Mesodermal cell (in vitro differentiated cells): ENCODE results near the gene ZKSCAN5.

ENCODE experiments used
- H3K27ac ChIP-seq: 2 replicates; pipeline ENCODE4 v1.7.0; 2013; ENCODE audit warnings: mild to moderate bottlenecking, low read depth, low read length, moderate library complexity; ENCODE audit not compliant: severe bottlenecking
- H3K36me3 ChIP-seq: 2 replicates; pipeline ENCODE4 v1.7.1; 2013; ENCODE audit warnings: mild to moderate bottlenecking, low read length, moderate library complexity; ENCODE audit not compliant: control insufficient read depth, insufficient read depth
- H3K4me1 ChIP-seq: one replicate; pipeline ENCODE4 v1.7.1; 2013; ENCODE audit warnings: mild to moderate bottlenecking, low read length; ENCODE audit not compliant: insufficient read depth, control insufficient read depth, poor library complexity, severe bottlenecking
- H3K4me3 ChIP-seq: 2 replicates; pipeline ENCODE4 v1.7.0; 2013; ENCODE audit warnings: low read length, control low read depth, mild to moderate bottlenecking; ENCODE audit not compliant: insufficient read depth, poor library complexity, severe bottlenecking; ENCODE audit errors: extremely low read depth
- H3K9me3 ChIP-seq: 2 replicates; pipeline ENCODE4 v1.7.1; 2013; ENCODE audit warnings: mild to moderate bottlenecking, low read length, moderate library complexity; ENCODE audit not compliant: control insufficient read depth
- whole genome bisulfite sequencing, 2 experiments: methylation state at CpG; one replicate each; pipeline ENCODE4 v1.1.5; 2013; ENCODE audit warnings: missing lambda C conversion rate in 2 of 2; ENCODE audit not compliant: insufficient coverage in 2 of 2; 5-methylcytosine and 5-hydroxymethylcytosine counted together

Gene ZKSCAN5

DNA sequence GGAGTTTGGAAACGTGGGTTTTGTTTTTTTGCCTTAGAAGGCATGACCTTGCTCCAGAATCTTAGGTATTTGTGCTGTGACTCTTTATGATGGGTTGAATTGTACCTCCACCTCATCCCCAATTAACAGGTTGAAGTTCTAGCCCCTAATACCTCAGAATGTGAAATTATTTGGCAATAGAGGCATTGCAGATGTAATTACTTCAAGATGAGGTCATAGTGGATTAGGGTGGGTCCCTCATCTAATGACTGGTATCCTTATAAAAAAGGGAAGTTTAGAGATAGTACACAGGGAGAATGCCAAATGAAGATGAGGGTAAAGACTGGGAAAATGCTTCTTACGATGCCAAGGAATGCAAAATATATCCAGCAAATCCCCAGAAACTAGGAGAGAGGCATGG lies 50.5 kb downstream of the ZKSCAN5 start:
- Histone ChIP-seq H3K36me3 (peaks cover 40% of the 10 kb centered on the region), H3K27ac (no peak overlapping the region), H3K9me3 (no peaks in the 10 kb centered on the region), H3K4me3 (no peak overlapping the region), H3K4me1 (peaks cover 8% of the 10 kb centered on the region)
- 83 to 100% methylated on average over 1 of the region's 2 CpGs for whole genome bisulfite sequencing, 2 experiments

- peak overlapping the region; percentile 72 for H3K4me3 ChIP-seq
- H3K4me1 ChIP-seq: peaks cover 28% of the 10 kb centered on the region
- H3K36me3 ChIP-seq: peaks cover 62% of the 10 kb centered on the region
- no peak overlapping the region for H3K27ac ChIP-seq
- 94 to 96% methylated on average over 3 to 4 of the region's 4 CpGs for WGBS, 2 experiments
- no peaks in the 10 kb centered on the region for H3K9me3 ChIP-seq
Observed at GRCh38 chr7:99557196-99557607, 52.7 kb downstream of the ZKSCAN5 start.

DNA sequence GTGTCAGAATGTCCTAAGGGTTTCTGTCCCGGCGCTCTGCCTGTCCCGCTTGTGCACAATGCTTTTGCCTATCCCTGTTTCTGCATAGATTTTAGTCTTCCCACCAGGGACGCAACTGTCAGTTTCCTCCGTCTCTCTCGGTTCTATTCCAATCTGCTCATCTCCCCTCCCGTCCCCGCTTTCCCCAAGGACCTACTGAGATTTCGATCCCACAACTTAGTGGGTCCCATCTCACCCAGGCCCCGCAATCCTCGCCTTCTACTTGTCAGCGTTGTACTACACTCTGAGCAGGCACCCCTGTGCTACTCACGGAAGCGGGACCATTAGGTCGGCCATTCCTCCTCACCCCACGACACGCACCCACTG lies 53.5 kb downstream of the ZKSCAN5 start:
- peaks cover 31% of the 10 kb centered on the region for H3K4me1 ChIP-seq
- no peaks in the 10 kb centered on the region for H3K9me3 ChIP-seq
- H3K36me3 ChIP-seq: peaks cover 63% of the 10 kb centered on the region
- H3K4me3 ChIP-seq: peak overlapping the region; percentile 72
- H3K27ac ChIP-seq: peak overlapping the region; percentile 94
- 1 to 2% methylated on average over 17 of the region's 17 CpGs for WGBS, 2 experiments

DNA sequence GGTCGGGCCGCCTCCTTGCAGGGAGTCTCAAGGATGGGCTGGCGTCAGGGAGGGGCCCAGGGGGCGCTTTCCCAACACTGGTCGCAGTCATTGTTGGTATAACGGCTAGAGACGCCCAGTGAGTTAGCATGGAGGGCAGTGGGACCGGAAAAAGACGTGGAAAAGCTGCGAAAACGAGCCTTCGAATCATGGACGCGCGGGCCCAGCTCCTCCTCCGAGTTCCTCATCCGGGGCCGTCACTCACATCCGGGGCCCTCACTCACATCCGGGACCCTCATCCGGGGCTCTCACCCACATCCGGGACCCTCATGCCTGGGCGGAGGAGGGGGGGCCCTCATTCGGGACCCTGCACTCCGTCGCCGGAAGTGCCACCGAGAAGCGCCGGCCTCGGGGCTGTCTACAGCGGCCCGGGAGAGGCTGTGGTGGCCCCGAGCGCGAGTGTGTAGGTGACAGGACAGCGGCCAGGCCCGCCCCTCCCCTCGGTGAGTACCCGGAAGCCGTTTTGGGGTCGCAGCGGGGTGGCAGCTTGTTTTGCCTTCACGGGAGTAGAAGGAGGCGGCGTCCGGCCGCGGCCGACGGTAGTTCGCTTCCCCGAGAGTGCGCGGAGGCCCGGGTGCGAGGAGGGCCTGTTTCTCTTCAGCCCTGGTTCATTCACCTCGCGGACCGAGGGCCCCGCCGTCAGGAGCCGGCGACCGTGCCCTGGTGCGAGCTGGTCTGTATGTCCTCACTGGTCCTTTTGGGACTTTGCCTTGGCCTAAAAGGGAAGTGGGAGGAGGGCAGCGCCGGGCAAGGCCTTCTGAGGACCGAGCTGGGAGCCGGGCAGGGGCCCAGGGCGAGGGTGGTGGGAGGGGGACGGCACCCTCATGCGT lies 54.1 kb downstream of the ZKSCAN5 start, which contains the start of gene ZNF655:
Gene ZNF655, plus strand, starts transcription at position 337 of the 869 bp plus-strand sequence. CDS start 1,918 bp downstream, outside the sequence.
- Histone ChIP-seq H3K4me1 (peaks cover 36% of the 10 kb centered on the region), H3K9me3 (no peaks in the 10 kb centered on the region), H3K27ac (peak within 1 kb of the TSS; percentile 94), H3K36me3 (peaks cover 59% of the 10 kb centered on the region), H3K4me3 (peak within 1 kb of the TSS; percentile 72)
- 0 to 1% methylated on average over 58 to 71 of the region's 73 CpGs for WGBS, 2 experiments

DNA sequence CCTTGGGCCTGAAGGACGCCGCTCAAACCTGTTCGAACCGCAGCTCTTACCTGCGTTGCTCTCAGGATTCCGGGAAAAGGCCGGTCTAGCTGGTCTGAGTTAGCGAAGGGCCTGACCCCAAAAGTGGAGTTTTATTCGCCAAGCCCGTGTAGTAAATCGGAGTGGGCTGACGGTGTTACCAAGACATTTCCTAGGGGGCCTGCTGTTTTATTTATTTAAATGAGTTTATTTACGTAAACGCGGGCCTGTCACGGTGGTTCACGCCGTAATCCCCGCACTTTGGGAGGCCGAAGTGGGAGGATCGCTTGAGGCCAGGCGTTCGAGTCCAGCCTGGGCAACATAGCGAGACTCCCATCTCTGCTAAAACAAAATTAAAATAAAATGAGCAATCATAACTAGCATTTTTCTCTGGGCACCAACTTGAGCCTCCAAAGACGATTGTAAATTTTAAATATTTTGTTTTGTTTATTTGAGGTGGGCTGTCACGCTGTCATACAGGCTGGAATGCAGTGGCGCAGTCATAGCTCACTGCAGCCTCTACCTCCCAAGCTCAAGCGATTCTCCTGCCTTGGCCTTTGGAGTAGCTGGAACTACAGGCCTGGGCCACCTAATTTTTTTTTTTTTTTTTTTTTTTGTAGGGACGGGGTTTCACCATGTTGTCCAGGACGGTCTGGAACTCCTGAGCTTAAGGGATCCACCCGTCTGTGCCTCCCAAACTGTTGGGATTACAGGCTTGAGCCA lies 54.9 kb downstream of the ZKSCAN5 start:
- peaks cover 44% of the 10 kb centered on the region for H3K4me1 ChIP-seq
- peaks cover 60% of the 10 kb centered on the region for H3K36me3 ChIP-seq
- H3K27ac ChIP-seq: peak overlapping the region; percentile 94
- H3K9me3 ChIP-seq: no peaks in the 10 kb centered on the region
- WGBS, 2 experiments: 7 to 11% methylated on average over 17 to 21 of the region's 31 CpGs
- H3K4me3 ChIP-seq: peak overlapping the region; percentile 72

DNA sequence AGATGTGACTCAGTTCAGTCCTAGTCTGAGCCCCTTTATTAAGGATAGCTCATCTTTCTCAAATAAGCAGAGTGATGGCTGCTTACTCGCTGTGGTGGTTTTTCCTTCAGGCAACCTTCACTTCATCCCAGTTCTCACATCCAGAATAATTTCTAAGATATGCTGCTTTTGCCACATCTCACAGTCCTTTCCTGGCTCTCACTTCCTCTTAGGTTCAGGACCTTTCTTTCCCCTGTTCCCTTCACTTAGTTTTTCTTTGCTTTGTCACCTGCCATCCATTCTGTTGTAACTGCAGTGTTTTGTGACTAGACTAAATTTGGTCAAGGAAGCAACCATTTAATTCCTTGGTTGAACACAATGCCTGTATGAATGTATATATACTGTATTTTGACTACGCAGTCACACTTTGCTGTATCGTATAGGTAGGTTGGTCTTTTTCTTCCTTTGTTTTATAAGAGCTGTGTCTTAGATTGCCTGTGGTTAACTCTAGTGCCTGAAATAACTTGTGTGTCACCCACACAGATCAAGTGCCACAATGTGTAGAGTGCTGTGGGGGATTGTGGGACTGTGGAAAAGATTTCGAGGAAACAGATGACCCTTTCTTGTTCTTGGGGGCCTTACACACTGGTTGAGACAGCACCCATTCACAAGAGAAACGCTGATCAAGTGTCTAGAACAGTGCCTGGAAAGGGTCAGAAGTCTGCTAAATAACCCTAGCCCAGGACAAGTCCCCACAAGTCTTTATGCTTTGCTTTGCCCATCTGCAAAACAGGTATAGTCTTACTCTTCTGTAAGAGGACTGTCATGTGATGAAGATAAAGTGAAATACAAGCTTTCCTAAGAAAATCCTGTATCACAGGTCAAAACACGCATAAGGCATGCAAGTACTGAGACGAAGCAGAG lies 56.6 kb downstream of the ZKSCAN5 start:
- Histone ChIP-seq H3K4me1 (peaks cover 45% of the 10 kb centered on the region), H3K4me3 (no peak overlapping the region), H3K36me3 (peaks cover 62% of the 10 kb centered on the region), H3K27ac (peak overlapping the region; percentile 98), H3K9me3 (no peaks in the 10 kb centered on the region)
- 98 to 100% methylated on average over 3 to 5 of the region's 7 CpGs for WGBS, 2 experiments

- Histone ChIP-seq H3K9me3 (no peaks in the 10 kb centered on the region), H3K27ac (peak overlapping the region; percentile 98), H3K36me3 (peaks cover 64% of the 10 kb centered on the region), H3K4me1 (peaks cover 45% of the 10 kb centered on the region), H3K4me3 (no peak overlapping the region)
- 93 to 100% methylated on average over 1 to 2 of the region's 2 CpGs for WGBS, 2 experiments
Observed at GRCh38 chr7:99561737-99562051, 57.2 kb downstream of the ZKSCAN5 start.

DNA sequence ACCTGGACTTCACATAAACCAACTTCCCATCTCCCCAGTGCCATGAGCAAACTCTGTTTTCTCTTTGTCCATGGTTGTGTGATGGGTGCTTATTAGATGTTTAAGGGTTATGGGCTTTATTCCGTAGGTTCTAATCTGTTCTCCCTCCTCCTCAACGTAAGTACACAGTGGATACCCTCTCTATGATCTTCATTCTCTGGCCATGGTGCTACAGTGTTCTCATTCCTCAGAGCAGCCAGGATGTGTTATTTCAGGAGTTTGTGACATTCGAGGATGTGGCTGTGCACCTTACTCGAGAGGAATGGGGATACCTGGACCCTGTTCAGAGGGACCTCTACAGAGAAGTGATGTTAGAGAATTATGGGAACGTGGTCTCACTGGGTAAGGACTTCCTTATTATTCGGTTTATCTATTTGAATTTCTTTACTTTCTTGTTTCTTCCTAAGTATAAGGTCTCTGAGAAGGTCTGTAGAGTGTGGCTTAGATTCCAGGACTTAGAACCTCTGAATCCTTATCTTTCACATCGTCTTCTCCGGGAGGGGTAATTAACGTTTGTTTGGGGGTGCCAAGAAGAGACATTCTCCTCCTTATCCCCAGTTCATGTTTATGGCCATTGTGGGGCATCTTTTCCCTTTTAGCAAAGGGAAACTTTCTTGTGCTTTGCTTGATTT lies 57.8 kb downstream of the ZKSCAN5 start:
- Histone ChIP-seq H3K4me1 (peaks cover 45% of the 10 kb centered on the region), H3K27ac (peak overlapping the region; percentile 98), H3K4me3 (no peak overlapping the region), H3K9me3 (no peaks in the 10 kb centered on the region), H3K36me3 (peaks cover 63% of the 10 kb centered on the region)
- 90 to 100% methylated on average over 2 of the region's 9 CpGs for WGBS, 2 experiments

GRCh38 chr7:99562832-99563231 lies 58.4 kb downstream of the ZKSCAN5 start:
- no peak overlapping the region for H3K4me3 ChIP-seq
- peaks cover 45% of the 10 kb centered on the region for H3K4me1 ChIP-seq
- H3K27ac ChIP-seq: peak overlapping the region; percentile 98
- no peaks in the 10 kb centered on the region for H3K9me3 ChIP-seq
- peaks cover 67% of the 10 kb centered on the region for H3K36me3 ChIP-seq
- WGBS, 2 experiments: 14% methylated on average over 1 of the region's 2 CpGs; no CpG with 5 or more reads in 1 of the 2 experiments

DNA sequence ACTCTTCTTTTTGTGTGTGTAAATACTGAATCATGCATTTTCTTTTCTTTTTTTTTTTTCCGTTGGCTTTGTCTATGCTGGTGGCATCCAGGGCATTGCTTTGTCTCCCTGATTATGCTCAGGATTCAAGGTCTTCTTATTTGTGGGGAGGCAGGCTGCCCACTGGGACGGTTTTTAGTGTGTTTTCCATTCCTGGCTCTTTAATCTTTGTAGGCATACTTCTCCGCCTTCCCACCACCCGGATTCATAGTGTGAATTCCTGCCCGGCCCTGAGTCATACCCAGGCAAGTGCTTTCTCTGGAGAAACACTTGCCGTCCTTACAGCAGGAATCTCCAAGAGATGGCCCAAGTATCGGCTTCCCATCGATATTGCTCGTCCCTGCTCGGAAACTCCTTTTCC lies 59.2 kb downstream of the ZKSCAN5 start:
- peaks cover 45% of the 10 kb centered on the region for H3K4me1 ChIP-seq
- H3K36me3 ChIP-seq: peaks cover 75% of the 10 kb centered on the region
- no peak overlapping the region for H3K4me3 ChIP-seq
- WGBS, 2 experiments: 61 to 96% methylated on average over 7 of the region's 10 CpGs
- H3K9me3 ChIP-seq: no peaks in the 10 kb centered on the region
- peak overlapping the region; percentile 98 for H3K27ac ChIP-seq
